Astrocyte (in vitro differentiated cells and primary cell): ENCODE measurements around the gene MIGA1.

Source experiments
- EZH2 ChIP-seq: IDR thresholded peaks from 2 replicates; pipeline ENCODE4 v1.6.1; 2012; ENCODE audit warnings: mild to moderate bottlenecking, low read length, inconsistent platforms; ENCODE audit not compliant: insufficient read depth
- TF ChIP-seq, protein P1 (sequence below): IDR thresholded peaks from 2 replicates; pipeline ENCODE4 v1.5.1; 2011; ENCODE audit warnings: low read depth, mild to moderate bottlenecking, inconsistent platforms, low read length, moderate library complexity; ENCODE audit not compliant: insufficient read depth

GRCh38 chr1:77741316-77741715 lies 38.1 kb upstream of the MIGA1 start:
- TF ChIP-seq, protein P1, sequence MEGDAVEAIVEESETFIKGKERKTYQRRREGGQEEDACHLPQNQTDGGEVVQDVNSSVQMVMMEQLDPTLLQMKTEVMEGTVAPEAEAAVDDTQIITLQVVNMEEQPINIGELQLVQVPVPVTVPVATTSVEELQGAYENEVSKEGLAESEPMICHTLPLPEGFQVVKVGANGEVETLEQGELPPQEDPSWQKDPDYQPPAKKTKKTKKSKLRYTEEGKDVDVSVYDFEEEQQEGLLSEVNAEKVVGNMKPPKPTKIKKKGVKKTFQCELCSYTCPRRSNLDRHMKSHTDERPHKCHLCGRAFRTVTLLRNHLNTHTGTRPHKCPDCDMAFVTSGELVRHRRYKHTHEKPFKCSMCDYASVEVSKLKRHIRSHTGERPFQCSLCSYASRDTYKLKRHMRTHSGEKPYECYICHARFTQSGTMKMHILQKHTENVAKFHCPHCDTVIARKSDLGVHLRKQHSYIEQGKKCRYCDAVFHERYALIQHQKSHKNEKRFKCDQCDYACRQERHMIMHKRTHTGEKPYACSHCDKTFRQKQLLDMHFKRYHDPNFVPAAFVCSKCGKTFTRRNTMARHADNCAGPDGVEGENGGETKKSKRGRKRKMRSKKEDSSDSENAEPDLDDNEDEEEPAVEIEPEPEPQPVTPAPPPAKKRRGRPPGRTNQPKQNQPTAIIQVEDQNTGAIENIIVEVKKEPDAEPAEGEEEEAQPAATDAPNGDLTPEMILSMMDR, result no peak
- TF ChIP-seq EZH2, result no peak
